GM12801 (cell line): ENCODE data around the gene FBXO2.

Source experiments
- CTCF ChIP-seq: IDR thresholded peaks from one replicate; pipeline ENCODE4 v1.5.1; 2011; ENCODE audit warnings: control low read depth; ENCODE audit not compliant: insufficient read length; ENCODE audit errors: extremely low read depth

The FBXO2 gene

DNA sequence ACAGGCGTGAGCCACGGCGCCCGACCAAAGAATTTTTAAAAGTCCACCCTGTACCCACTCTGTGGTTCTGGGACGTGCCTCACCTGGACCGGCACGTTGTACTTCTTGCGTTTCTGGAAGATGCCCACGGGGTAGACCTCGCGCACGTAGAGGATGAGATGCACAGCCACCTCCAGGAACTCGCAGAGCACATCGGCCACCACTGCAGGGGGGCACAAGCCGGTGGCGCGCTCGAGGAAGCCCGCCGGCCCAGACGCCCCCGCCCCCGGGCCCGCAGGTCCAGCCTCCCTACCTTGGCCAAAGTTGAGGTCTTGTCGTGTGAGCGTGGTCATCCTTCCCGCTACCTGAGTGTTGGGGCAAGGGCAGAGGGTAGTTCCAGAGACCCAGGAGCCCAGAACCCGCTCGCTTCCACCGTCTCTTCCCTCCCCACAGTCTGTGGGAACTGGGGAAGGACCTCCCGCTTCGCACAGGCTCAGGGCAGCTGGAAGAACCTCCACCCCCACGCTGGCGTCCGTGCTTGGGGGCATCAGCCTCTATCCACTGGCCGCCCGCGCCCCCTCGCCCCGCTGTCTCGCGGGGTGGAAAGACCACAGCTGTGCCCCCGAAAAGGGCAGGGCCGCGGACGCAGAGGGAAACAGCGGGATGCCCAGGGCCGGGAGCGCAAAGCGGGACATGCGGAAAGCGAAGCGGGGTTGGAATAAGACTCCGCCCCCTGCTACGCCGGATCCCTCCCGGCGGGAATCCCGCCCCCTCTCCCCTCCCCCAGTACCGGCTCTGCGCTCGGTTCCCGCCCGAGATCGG lies 26.2 kb upstream of the FBXO2 start:
- no peak for TF ChIP-seq CTCF

DNA sequence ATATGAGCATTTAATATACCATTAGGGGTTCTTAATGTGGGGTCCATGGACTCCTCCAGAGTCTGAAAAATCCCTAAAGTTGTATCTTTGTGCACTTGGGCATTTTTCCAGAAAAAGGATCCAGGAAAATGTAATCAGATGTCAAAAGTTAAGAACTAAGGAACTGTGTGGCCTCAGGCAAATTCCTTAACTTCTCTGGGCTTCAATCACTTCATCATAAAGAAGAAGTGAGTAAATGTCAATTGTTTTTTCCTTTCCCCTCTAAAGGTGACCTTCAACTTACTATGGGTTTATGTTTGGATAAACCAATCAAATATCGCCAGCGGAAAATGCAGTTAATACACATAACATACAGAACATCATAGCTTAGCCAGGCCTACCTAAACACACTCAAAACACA lies 24.2 kb upstream of the FBXO2 start:
- TF ChIP-seq CTCF, result no peak

DNA sequence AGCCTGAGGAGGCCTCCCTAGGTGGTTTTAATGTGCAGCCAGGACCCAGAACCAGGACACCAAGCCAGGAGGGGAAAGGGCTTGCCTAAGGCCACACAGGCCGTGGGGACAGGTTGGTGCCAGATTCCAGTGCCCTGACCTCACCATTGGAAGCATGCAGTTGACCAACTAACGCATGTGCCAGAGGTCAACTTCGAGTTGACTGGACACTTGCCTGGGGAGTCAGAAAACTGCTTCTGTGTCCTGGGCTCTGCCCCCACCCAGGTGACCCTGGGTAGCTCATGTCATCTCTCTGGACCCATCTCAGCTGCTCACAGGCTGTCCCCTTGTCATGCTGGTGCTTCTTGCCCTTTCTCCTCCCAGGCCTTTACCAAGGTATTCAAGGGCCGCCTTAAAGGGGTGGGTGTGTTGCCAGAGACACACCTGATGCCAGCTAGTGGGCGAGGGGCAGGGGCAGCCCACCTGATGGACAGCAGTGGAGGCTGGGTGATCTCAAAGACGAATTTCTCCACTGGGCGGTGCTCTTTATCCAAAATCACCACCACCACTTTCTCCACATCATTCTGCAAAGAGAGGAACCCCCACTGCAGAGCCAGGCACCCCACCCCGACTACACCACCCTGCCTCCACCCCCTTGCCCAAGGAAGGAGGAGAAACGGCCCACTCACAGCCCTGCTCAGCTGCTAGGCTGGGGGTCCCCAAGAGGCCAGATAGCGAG lies 22.3 kb upstream of the FBXO2 start:
- TF ChIP-seq CTCF, result no peak

DNA sequence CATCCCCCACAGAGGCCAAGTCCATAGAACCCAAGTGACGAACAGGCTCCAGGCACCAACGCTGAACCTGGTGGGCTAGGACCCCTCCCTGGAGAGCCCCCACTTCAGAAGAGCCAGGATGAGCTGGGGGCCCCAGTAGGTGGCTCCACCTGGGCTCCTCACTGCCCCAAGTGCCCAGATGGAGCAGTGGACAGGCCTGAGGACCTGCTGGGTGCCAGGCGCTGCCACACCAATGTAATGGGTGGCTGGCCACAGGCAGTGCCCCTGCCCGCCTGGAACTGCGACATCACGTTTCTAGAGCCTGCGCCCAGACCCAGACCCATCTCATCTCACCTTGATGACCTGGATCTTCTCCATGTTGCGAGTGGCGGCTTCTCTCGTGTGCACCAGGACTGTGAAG lies 21.1 kb upstream of the FBXO2 start:
- no peak for TF ChIP-seq CTCF

- TF ChIP-seq CTCF, result no peak
Observed at GRCh38 chr1:11674488-11674887, 20.3 kb upstream of the FBXO2 start.

GRCh38 chr1:11673089-11673769 lies 19.0 kb upstream of the FBXO2 start:
- no peak for TF ChIP-seq CTCF

GRCh38 chr1:11671544-11672286 lies 17.5 kb upstream of the FBXO2 start:
- no peak for TF ChIP-seq CTCF
